Measurements from ENCODE around the gene PATL2.
"Not testable (repeated sequence)": the region's sequence is repeated elsewhere in the genome, so short reads cannot be mapped to it uniquely, and the experiment has no call there.

The PATL2 gene

DNA sequence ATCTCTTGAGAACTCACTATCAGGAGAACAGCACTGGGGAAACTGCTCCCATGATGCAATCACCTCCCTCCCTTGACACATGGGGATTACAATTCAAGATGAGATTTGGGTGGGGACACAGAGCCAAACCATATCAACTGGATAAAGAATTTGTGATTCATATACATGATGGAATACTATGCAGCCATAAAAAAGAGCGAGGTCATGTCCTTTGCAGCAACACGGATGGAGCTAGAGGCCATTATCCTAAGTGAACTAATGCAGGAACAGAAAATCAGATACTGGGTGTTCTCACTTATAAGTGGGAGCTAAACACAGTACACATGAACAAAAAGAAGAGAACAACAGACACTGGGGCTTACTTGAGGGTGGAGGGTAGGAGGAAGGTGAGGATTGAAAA lies 64.7 kb downstream of the PATL2 start:
- no peak for DNase-seq

DNA sequence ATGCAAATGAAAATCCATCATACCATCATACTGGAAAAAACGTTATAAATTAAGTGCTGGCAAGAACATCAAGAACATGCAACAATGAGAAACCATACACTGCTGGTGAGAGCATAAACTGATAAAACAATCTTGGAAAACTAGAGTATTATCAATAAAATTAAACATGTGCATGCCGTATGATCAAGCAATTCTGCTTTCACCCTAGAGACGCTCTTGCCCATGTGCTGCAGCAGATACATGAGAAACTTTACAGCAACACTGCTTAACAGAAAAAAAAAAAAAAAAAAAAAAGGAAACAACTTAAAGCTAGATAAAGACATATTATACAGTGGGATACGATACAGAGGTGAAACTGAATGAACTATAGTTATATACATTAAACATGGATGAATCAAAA lies 69.5 kb downstream of the PATL2 start:
- DNase-seq = no peak

GRCh38 chr15:44636976-44637375 lies 74.1 kb downstream of the PATL2 start:
- DNase-seq = no peak

- DNase-seq = peak; percentile 49
Measured at GRCh38 chr15:44633603-44634002, 77.5 kb downstream of the PATL2 start.

GRCh38 chr15:44625286-44625685 lies 85.8 kb downstream of the PATL2 start:
- DNase-seq = not testable (repeated sequence)

- DNase-seq = no peak
Measured at GRCh38 chr15:44623178-44623577, 87.9 kb downstream of the PATL2 start.

DNA sequence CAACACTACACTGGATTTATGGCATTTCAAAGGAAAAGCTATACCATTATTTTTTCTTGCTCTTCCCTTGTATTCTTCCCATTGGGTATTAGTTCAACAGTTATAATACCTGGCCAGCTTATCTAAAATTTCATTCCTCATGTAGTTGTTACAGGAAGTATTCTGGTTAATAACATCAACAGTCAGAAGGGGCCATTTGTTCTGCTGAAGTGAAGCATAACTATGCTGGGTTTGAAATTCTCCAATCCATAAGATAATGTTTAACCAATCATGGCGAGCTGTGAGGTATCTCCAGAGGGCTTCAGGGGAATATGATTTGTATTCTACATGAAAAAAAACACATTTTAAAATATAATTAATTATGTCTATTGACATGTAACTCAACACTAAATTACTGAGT lies 91.0 kb downstream of the PATL2 start:
- DNase-seq = no peak

DNA sequence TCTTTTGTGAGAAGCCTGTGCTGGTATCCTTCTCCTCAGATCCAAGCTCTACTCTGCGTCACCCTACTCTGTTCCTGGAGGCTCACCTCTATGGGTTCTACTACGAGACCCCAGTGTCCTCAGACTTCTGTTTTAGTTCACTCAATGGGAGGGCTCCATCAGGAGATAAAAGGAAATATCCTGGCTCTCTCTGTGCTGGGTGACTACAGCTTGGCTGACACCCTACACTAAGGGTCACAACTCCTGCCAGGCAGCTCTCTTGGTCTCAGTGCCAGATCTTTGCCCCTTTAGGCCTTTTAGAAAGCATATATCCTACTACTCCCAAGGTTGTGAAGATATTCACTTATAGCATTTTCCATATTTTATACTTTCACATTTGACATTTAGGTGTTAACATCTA lies 94.1 kb downstream of the PATL2 start:
- no peak for DNase-seq
